DND-41 (cell line): ENCODE data around the gene CATSPERZ.

ENCODE experiments used
- ATAC-seq: fragments of 200-7000 bp; cut with Tn5 transposase; 3 replicates; pipeline ENCODE4 v1.9.1; 2021; ENCODE audit warnings: low read depth; ENCODE audit not compliant: insufficient read depth
- DNase-seq: peaks from one replicate; pipeline ENCODE4 v3.0.0-alpha.2; 2020
- H2AFZ ChIP-seq: 2 replicates; pipeline ENCODE4 v1.6.0; 2012; ENCODE audit warnings: low read depth, low read length
- H3K27ac ChIP-seq: 2 replicates; pipeline ENCODE4 v1.5.1; 2012; ENCODE audit warnings: low read length, inconsistent platforms
- H3K27me3 ChIP-seq: fragments of 200-600 bp; sonication (generic); 2 replicates; pipeline ENCODE4 v1.6.0; 2012; ENCODE audit warnings: low read length, mild to moderate bottlenecking, inconsistent platforms; ENCODE audit not compliant: insufficient read depth, poor library complexity
- H3K36me3 ChIP-seq: 2 replicates; pipeline ENCODE4 v1.5.1; 2012; ENCODE audit warnings: low read length, inconsistent platforms; ENCODE audit not compliant: insufficient read depth
- H3K4me1 ChIP-seq: 2 replicates; pipeline ENCODE4 v1.5.1; 2012; ENCODE audit warnings: mild to moderate bottlenecking, low read length; ENCODE audit not compliant: insufficient read depth
- H3K4me2 ChIP-seq: 2 replicates; pipeline ENCODE4 v1.6.0; 2012; ENCODE audit warnings: mild to moderate bottlenecking, moderate library complexity, low read length, inconsistent platforms; ENCODE audit not compliant: insufficient read depth
- H3K4me3 ChIP-seq, 2 experiments: fragments of 200-600 bp in 1 of 2; shearing (Covaris generic) in 1 of 2; 2 replicates each; pipeline ENCODE4 v1.5.1; 2012 to 2016; ENCODE audit warnings: inconsistent platforms in 2 of 2, low read length in 2 of 2, mild to moderate bottlenecking in 2 of 2, low read depth in 1 of 2, moderate library complexity in 1 of 2
- H3K79me2 ChIP-seq: 2 replicates; pipeline ENCODE4 v1.6.0; 2012; ENCODE audit warnings: low read length, inconsistent platforms; ENCODE audit not compliant: insufficient read depth
- H3K9ac ChIP-seq: 2 replicates; pipeline ENCODE4 v1.6.0; 2012; ENCODE audit warnings: low read depth, mild to moderate bottlenecking, inconsistent platforms, low read length, moderate library complexity
- H3K9me3 ChIP-seq: 2 replicates; pipeline ENCODE4 v1.5.1; 2012; ENCODE audit warnings: low read length, moderate library complexity, mild to moderate bottlenecking, inconsistent platforms; ENCODE audit not compliant: insufficient read depth, severe bottlenecking
- H4K20me1 ChIP-seq: 2 replicates; pipeline ENCODE4 v1.6.0; 2012; ENCODE audit warnings: low read length; ENCODE audit not compliant: insufficient read depth
- CTCF ChIP-seq: IDR thresholded peaks from 2 replicates; pipeline ENCODE4 v1.5.1; 2012; ENCODE audit warnings: borderline replicate concordance, low read length, moderate library complexity, mild to moderate bottlenecking; ENCODE audit not compliant: poor library complexity, severe bottlenecking; ENCODE audit errors: extremely low read depth
- EZH2 ChIP-seq: IDR thresholded peaks from 3 replicates; pipeline ENCODE4 v1.6.1; 2012; ENCODE audit warnings: borderline replicate concordance, low read depth, mild to moderate bottlenecking, moderate library complexity, low read length, inconsistent platforms; ENCODE audit not compliant: severe bottlenecking

Gene CATSPERZ

DNA sequence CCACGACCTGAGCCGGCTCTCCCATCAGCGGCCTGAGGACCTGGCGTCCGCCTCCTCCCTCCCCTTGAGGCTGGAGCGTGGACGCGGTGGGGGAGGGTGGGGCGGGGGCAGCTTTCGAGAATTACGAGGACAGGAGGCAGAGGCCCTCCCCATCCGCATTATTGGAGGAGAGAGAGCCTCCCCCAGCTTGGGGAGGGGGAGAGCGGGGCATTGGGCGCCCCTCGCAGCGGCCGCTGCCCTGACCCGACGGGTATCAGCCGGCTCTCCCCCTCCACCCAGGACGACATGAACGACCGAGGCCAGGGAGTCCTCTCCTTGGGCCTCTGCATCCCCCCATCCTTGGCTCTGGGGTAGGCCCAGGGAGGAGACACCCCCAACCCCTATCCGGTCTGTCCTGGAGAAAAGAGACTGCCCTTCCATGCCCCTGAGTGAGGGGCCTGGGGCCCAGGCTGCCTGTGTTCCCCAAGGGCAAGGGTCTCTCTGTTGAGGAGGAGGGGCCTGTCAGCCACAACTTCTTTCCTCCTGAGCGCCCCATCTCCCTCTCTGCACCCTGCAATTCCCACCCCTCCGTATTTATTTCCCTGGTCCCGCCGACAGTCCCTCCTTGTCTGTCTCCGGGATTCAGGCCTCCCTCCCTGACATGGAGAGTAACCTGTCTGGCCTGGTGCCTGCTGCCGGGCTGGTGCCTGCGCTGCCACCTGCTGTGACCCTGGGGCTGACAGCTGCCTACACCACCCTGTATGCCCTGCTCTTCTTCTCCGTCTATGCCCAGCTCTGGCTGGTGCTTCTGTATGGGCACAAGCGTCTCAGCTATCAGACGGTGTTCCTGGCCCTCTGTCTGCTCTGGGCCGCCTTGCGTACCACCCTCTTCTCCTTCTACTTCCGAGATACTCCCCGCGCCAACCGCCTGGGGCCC lies 14.0 kb upstream of the CATSPERZ start:
- peak overlapping the region; percentile 64 for H3K27ac ChIP-seq
- no peaks in the 10 kb centered on the region for H3K27me3 ChIP-seq
- ATAC-seq (peak; percentile 4), DNase-seq (peak; percentile 50)
- H3K4me3 ChIP-seq, result peak overlapping the region; percentile 39 to 67; a peak in 3 of 4 replicates
- peak overlapping the region; percentile 74 for H3K9ac ChIP-seq
- H3K79me2 ChIP-seq, result peaks cover 30% of the 10 kb centered on the region
- TF ChIP-seq CTCF (peak; percentile 65), EZH2 (no peak)
- H3K36me3 ChIP-seq, result peaks cover 20% of the 10 kb centered on the region
- H3K4me2 ChIP-seq, result peak overlapping the region; percentile 83
- H3K9me3 ChIP-seq, result no peaks in the 10 kb centered on the region
- no peaks in the 10 kb centered on the region for H4K20me1 ChIP-seq
- peak overlapping the region; percentile 80 for H2AFZ ChIP-seq
- H3K4me1 ChIP-seq, result peaks cover 36% of the 10 kb centered on the region

GRCh38 chr11:64286801-64287159 lies 13.4 kb upstream of the CATSPERZ start:
- peak overlapping the region in 1 of 2 experiments; percentile 67; a peak in 1 of 4 replicates for H3K4me3 ChIP-seq

GRCh38 chr11:64287676-64288352 lies 12.3 kb upstream of the CATSPERZ start:
- Histone ChIP-seq H4K20me1 (no peaks in the 10 kb centered on the region; the same call in 1 of the 2 replicates), H3K27ac (no peak overlapping the region), H3K36me3 (peaks cover 9% of the 10 kb centered on the region; the same call in 1 of the 2 replicates), H2AFZ (no peak overlapping the region), H3K4me2 (0 out of 2 replicates have a peak overlapping the region, but pooled peaks have one; percentile 83), H3K4me3 (no peak overlapping the region), H3K4me1 (peaks cover 36% of the 10 kb centered on the region), H3K79me2 (peaks cover 24% of the 10 kb centered on the region), H3K27me3 (no peaks in the 10 kb centered on the region), H3K9ac (no peak overlapping the region; the same call in 1 of the 2 replicates), H3K9me3 (no peaks in the 10 kb centered on the region)
- no peak for ATAC-seq
- TF ChIP-seq CTCF (no peak), EZH2 (no peak)
- DNase-seq, result no peak

More at GRCh38 chr11:64286801-64287159, 13.4 kb upstream of the CATSPERZ start:
- peaks cover 16% of the 10 kb centered on the region for H3K36me3 ChIP-seq
- H3K79me2 ChIP-seq, result peaks cover 30% of the 10 kb centered on the region
- H3K27me3 ChIP-seq, result no peaks in the 10 kb centered on the region
- H4K20me1 ChIP-seq, result no peaks in the 10 kb centered on the region
- no peak overlapping the region for H2AFZ ChIP-seq
- H3K27ac ChIP-seq, result no peak overlapping the region
- H3K9me3 ChIP-seq, result no peaks in the 10 kb centered on the region
- TF ChIP-seq CTCF (no peak), EZH2 (no peak)
- no peak for DNase-seq
- H3K4me2 ChIP-seq, result peak overlapping the region; percentile 83
- peaks cover 36% of the 10 kb centered on the region for H3K4me1 ChIP-seq
- peak overlapping the region; percentile 74; the same call in 1 of the 2 replicates for H3K9ac ChIP-seq
- no peak for ATAC-seq
